HEK293 (cell line): ENCODE results near the gene ARPC5L.

Experiments
- IKZF3 ChIP-seq: fragments of 450-650 bp; IDR thresholded peaks from 2 replicates; pipeline ENCODE4 v1.5.0; 2018; ENCODE audit warnings: missing biosample characterization, mild to moderate bottlenecking, missing genetic modification characterization, moderate library complexity
- ZNF423 ChIP-seq: fragments of 450-650 bp; formaldehyde crosslinking; IDR thresholded peaks from 2 replicates; pipeline ENCODE4 v1.5.1; 2016; ENCODE audit warnings: missing biosample characterization, missing genetic modification characterization

- no peak for TF ChIP-seq IKZF3
- no peak for TF ChIP-seq ZNF423
Measured at GRCh38 chr9:124886461-124886860, 24.5 kb downstream of the ARPC5L start.
